ENCODE data around the gene SLC9A3.
"Not testable (repeated sequence)": the region's sequence is repeated elsewhere in the genome, so short reads cannot be mapped to it uniquely, and the experiment has no call there.

Gene SLC9A3

GRCh38 chr5:486597-486996 lies 37.7 kb downstream of the SLC9A3 start:
- not testable (repeated sequence) for DNase-seq

GRCh38 chr5:485946-486491 lies 38.2 kb downstream of the SLC9A3 start:
- no peak for DNase-seq

GRCh38 chr5:485113-485945 lies 38.9 kb downstream of the SLC9A3 start:
- no peak for DNase-seq

GRCh38 chr5:484556-484955 lies 39.7 kb downstream of the SLC9A3 start:
- no peak for DNase-seq

GRCh38 chr5:483434-484140 lies 40.7 kb downstream of the SLC9A3 start:
- DNase-seq = no peak

GRCh38 chr5:483011-483410 lies 41.2 kb downstream of the SLC9A3 start:
- no peak for DNase-seq

- DNase-seq = no peak
These were observed 41.7 kb downstream of the SLC9A3 start for GRCh38 chr5:482506-482905.

- DNase-seq = no peak
These were observed 42.2 kb downstream of the SLC9A3 start for GRCh38 chr5:482021-482420.

GRCh38 chr5:481347-481746 lies 42.9 kb downstream of the SLC9A3 start:
- no peak for DNase-seq

GRCh38 chr5:479566-480319 lies 44.5 kb downstream of the SLC9A3 start:
- DNase-seq = no peak

GRCh38 chr5:478982-479535 lies 45.2 kb downstream of the SLC9A3 start:
- no peak for DNase-seq

GRCh38 chr5:478369-478981 lies 45.8 kb downstream of the SLC9A3 start:
- no peak for DNase-seq

GRCh38 chr5:477871-478270 lies 46.4 kb downstream of the SLC9A3 start:
- no peak for DNase-seq

GRCh38 chr5:477247-477646 lies 47.0 kb downstream of the SLC9A3 start:
- no peak for DNase-seq

- DNase-seq = no peak
These were observed 47.5 kb downstream of the SLC9A3 start for GRCh38 chr5:476814-477175.

GRCh38 chr5:476102-476813 lies 48.0 kb downstream of the SLC9A3 start:
- no peak for DNase-seq

- DNase-seq = no peak
These were observed 48.5 kb downstream of the SLC9A3 start for GRCh38 chr5:475704-476101.

GRCh38 chr5:474840-475661 lies 49.2 kb downstream of the SLC9A3 start:
- DNase-seq = no peak

GRCh38 chr5:474232-474839 lies 49.9 kb downstream of the SLC9A3 start:
- DNase-seq = not testable (repeated sequence)

GRCh38 chr5:473551-474192 lies 50.6 kb downstream of the SLC9A3 start:
- peak; percentile 17 for DNase-seq

All from CD4-positive, alpha-beta T cell treated with Interleukin-21 for 1 hour (primary cell).